Omental fat pad (tissue), 4 donors: Measurements from ENCODE around the gene PIWIL1. TPM values are rescaled to one million over a fixed set of nuclear protein-coding genes. Genes with fewer than 3 reads are reported as not detected.

Experiments
- ATAC-seq: fragments of 150-250 bp; one replicate; pipeline ENCODE4 v1.9.1; 2016; ENCODE audit warnings: mild to moderate bottlenecking, moderate library complexity; ENCODE audit not compliant: low FRiP score
- DNase-seq: peaks from one replicate; pipeline ENCODE4 v3.0.0-alpha.2; 2019; ENCODE audit warnings: low spot score
- total RNA-seq, 4 donors: library from RNA; depleted of rRNA; stranded (reverse); fragments of >200 nt; gene quantifications; one replicate each; pipeline ENCODE4 v1.1.0, GENCODE V29; 2016
- TF ChIP-seq, protein P1 (sequence below), 3 donors: fragments of 450-650 bp; IDR thresholded peaks; one replicate each; pipeline ENCODE4 v1.5.1; 2016 to 2017; ENCODE audit warnings: antibody characterized with exemption in 3 of 3, mild to moderate bottlenecking in 3 of 3, moderate library complexity in 2 of 3

The PIWIL1 gene
- total RNA-seq, 4 donors from 2014 or later, result 0.79 TPM; not detected in 3

DNA sequence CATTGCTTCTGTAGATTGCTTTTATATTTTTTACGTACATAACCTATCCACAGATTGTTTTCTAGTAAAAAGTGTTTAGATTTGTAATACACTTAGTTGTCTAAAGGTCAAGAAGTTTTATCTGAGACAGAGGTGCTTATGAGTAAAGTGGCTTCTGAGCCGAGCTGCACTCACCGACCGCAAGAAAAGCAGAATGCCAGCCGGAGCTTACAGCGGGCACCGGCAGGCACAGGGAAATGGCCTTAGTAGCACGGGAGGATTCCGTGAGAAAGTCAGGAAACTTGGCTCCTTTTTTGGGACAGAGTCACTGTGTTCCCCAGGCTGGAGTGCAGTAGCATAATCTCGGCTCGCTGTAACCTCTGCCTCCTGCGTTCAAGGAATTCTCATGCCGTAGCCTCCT, 29.8 kb downstream of the PIWIL1 start:
- TF ChIP-seq, protein P1, sequence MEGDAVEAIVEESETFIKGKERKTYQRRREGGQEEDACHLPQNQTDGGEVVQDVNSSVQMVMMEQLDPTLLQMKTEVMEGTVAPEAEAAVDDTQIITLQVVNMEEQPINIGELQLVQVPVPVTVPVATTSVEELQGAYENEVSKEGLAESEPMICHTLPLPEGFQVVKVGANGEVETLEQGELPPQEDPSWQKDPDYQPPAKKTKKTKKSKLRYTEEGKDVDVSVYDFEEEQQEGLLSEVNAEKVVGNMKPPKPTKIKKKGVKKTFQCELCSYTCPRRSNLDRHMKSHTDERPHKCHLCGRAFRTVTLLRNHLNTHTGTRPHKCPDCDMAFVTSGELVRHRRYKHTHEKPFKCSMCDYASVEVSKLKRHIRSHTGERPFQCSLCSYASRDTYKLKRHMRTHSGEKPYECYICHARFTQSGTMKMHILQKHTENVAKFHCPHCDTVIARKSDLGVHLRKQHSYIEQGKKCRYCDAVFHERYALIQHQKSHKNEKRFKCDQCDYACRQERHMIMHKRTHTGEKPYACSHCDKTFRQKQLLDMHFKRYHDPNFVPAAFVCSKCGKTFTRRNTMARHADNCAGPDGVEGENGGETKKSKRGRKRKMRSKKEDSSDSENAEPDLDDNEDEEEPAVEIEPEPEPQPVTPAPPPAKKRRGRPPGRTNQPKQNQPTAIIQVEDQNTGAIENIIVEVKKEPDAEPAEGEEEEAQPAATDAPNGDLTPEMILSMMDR (IDR thresholded peaks at IDR 0.05), result no peak
- DNase-seq (no peak), ATAC-seq (no peak)

- DNase-seq (no peak), ATAC-seq (no peak)
- TF ChIP-seq, protein P1 (IDR thresholded peaks at IDR 0.05), result no peak
Measured at GRCh38 chr12:130369816-130370215, 32.1 kb downstream of the PIWIL1 start.

GRCh38 chr12:130371296-130371695, 33.6 kb downstream of the PIWIL1 start:
- TF ChIP-seq, protein P1 (IDR thresholded peaks at IDR 0.05), result no peak
- ATAC-seq (no peak), DNase-seq (no peak)

DNA sequence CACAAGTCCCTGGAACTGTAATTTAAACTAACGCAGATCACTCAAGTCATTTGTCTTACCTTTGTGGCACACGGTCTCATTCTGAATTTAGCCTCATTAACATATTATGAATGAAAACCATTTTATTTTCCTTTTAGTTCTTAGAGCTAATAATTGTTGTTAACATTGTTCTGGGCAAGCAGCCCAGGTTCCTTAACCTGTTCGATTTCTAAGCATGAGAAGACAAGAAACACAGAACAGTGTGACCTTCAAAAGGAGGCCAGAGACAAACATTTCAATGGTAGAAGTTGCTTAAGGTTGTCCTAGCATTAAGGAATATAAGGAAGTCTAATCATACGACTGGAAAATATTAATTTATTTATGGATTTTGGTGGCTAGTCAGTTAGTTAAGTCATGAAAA, 35.2 kb downstream of the PIWIL1 start:
- TF ChIP-seq, protein P1 (IDR thresholded peaks at IDR 0.05), result no peak
- ATAC-seq, result no peak
- no peak for DNase-seq

DNA sequence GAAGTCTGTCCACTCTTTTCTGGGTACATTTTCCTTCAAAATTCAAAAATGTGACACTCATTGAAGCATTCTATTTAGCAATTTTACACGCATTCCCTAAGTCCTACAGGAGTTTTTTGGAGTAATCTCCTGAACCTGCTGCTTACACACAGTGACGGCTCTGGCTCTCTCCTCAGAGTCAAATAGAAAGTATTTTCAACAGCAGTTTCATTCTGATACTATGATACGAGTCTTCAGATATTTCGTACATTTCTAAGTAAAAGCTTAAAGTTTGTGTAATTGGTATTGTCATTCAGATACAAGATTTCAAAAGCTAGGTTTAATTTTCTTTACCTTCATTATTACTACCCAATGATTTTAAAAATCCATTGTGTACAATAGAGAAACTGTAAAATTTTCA, 36.4 kb downstream of the PIWIL1 start:
- TF ChIP-seq, protein P1 (IDR thresholded peaks at IDR 0.05), result no peak
- no peak for DNase-seq
- no peak for ATAC-seq

- no peak for DNase-seq
- no peak for ATAC-seq
- TF ChIP-seq, protein P1 (IDR thresholded peaks at IDR 0.05), result no peak
Measured at GRCh38 chr12:130375296-130376287, 37.9 kb downstream of the PIWIL1 start.

- TF ChIP-seq, protein P1 (IDR thresholded peaks at IDR 0.05), result no peak
- ATAC-seq (no peak), DNase-seq (no peak)
Measured at GRCh38 chr12:130382818-130383217, 45.1 kb downstream of the PIWIL1 start.
